NCI-H1092 (cell line): ENCODE measurements around the gene PLPPR1.
"Not testable (repeated sequence)": the region's sequence is repeated elsewhere in the genome, so short reads cannot be mapped to it uniquely, and the experiment has no call there.

ENCODE experiments used
- DNase-seq: peaks from one replicate; lab custom pipeline; 2025; lab: John Stamatoyannopoulos, UW

PLPPR1 gene

GRCh38 chr9:101291043-101291442 is 262.5 kb downstream of the PLPPR1 start:
- DNase-seq: not testable (repeated sequence)

- DNase-seq: no peak
Observed at GRCh38 chr9:101299901-101300300, 271.4 kb downstream of the PLPPR1 start.

GRCh38 chr9:101307051-101307450 is 278.5 kb downstream of the PLPPR1 start:
- peak; percentile 14 for DNase-seq

GRCh38 chr9:101307524-101308213 is 279.1 kb downstream of the PLPPR1 start:
- DNase-seq: no peak

GRCh38 chr9:101309139-101309538 is 280.6 kb downstream of the PLPPR1 start:
- no peak for DNase-seq

GRCh38 chr9:101311191-101311590 is 282.7 kb downstream of the PLPPR1 start:
- DNase-seq: no peak

- peak; percentile 84 for DNase-seq
Observed at GRCh38 chr9:101311758-101312420, 283.4 kb downstream of the PLPPR1 start.

GRCh38 chr9:101312661-101313060 is 284.1 kb downstream of the PLPPR1 start:
- no peak for DNase-seq

- no peak for DNase-seq
Observed at GRCh38 chr9:101315112-101315450, 286.6 kb downstream of the PLPPR1 start.

- no peak for DNase-seq
Observed at GRCh38 chr9:101317735-101318134, 289.2 kb downstream of the PLPPR1 start.

- DNase-seq: no peak
Observed at GRCh38 chr9:101323129-101323528, 294.6 kb downstream of the PLPPR1 start.

GRCh38 chr9:101324245-101324804 is 295.8 kb downstream of the PLPPR1 start:
- DNase-seq: no peak

GRCh38 chr9:101325053-101325452 is 296.5 kb downstream of the PLPPR1 start:
- no peak for DNase-seq

- no peak for DNase-seq
Observed at GRCh38 chr9:101326035-101326434, 297.5 kb downstream of the PLPPR1 start.

GRCh38 chr9:101326501-101326900 is 298.0 kb downstream of the PLPPR1 start:
- peak; percentile 67 for DNase-seq

GRCh38 chr9:101327422-101327909 is 298.9 kb downstream of the PLPPR1 start:
- not testable (repeated sequence) for DNase-seq

- no peak for DNase-seq
Observed at GRCh38 chr9:101332362-101332761, 303.8 kb downstream of the PLPPR1 start.

GRCh38 chr9:101333490-101333889 is 305.0 kb downstream of the PLPPR1 start:
- no peak for DNase-seq

- DNase-seq: no peak
Observed at GRCh38 chr9:101333926-101334702, 305.6 kb downstream of the PLPPR1 start.

- no peak for DNase-seq
Observed at GRCh38 chr9:101336091-101336490, 307.6 kb downstream of the PLPPR1 start.

GRCh38 chr9:101337237-101337636 is 308.7 kb downstream of the PLPPR1 start:
- DNase-seq: no peak

GRCh38 chr9:101341958-101342357 is 313.4 kb downstream of the PLPPR1 start:
- no peak for DNase-seq

- DNase-seq: no peak
Observed at GRCh38 chr9:101342595-101342994, 314.1 kb downstream of the PLPPR1 start.
